Endodermal cell (in vitro differentiated cells): ENCODE measurements around the gene MVD. TPM values are rescaled to one million over a fixed set of nuclear protein-coding genes. Genes with fewer than 3 reads are reported as not detected.

Experiments
- DNase-seq: peaks from one replicate; pipeline ENCODE4 v3.0.0-alpha.2; 2017
- H3K27ac ChIP-seq: 2 replicates; pipeline ENCODE4 v1.5.1; 2013; ENCODE audit warnings: mild to moderate bottlenecking, low read depth, low read length, moderate library complexity
- H3K27me3 ChIP-seq: 2 replicates; pipeline ENCODE4 v1.6.1; 2013; ENCODE audit warnings: mild to moderate bottlenecking, low read length, moderate library complexity; ENCODE audit not compliant: insufficient read depth, control insufficient read depth, poor library complexity, severe bottlenecking
- H3K36me3 ChIP-seq: 2 replicates; pipeline ENCODE4 v1.7.0; 2013; ENCODE audit warnings: mild to moderate bottlenecking, low read length, moderate library complexity; ENCODE audit not compliant: control insufficient read depth, insufficient read depth
- H3K4me1 ChIP-seq: one replicate; pipeline ENCODE4 v1.7.0; 2013; ENCODE audit warnings: low read length; ENCODE audit not compliant: control insufficient read depth, insufficient read depth
- H3K4me3 ChIP-seq: 2 replicates; pipeline ENCODE4 v1.5.1; 2013; ENCODE audit warnings: mild to moderate bottlenecking, low read length, moderate library complexity
- H3K9ac ChIP-seq: 2 replicates; pipeline ENCODE4 v1.6.1; 2013; ENCODE audit warnings: mild to moderate bottlenecking, low read length, moderate library complexity; ENCODE audit not compliant: poor library complexity, severe bottlenecking; ENCODE audit errors: extremely low read depth
- H3K9me3 ChIP-seq: 2 replicates; pipeline ENCODE4 v1.6.1; 2013; ENCODE audit warnings: mild to moderate bottlenecking, low read length, moderate library complexity; ENCODE audit not compliant: control insufficient read depth
- H3K27ac Mint-ChIP-seq: 2 replicates; pipeline ENCODE4 v1.8.0; 2020; ENCODE audit warnings: mixed read lengths
- H3K27me3 Mint-ChIP-seq: 2 replicates; pipeline ENCODE4 v1.8.0; 2021; ENCODE audit warnings: mild to moderate bottlenecking, mixed read lengths; ENCODE audit not compliant: insufficient read depth
- H3K36me3 Mint-ChIP-seq: 2 replicates; pipeline ENCODE4 v1.8.0; 2020; ENCODE audit warnings: low read depth, mixed read lengths
- H3K4me1 Mint-ChIP-seq: 2 replicates; pipeline ENCODE4 v1.8.0; 2020; ENCODE audit warnings: mixed read lengths
- H3K4me3 Mint-ChIP-seq: 2 replicates; pipeline ENCODE4 v1.8.0; 2020; ENCODE audit warnings: mild to moderate bottlenecking, moderate library complexity, mixed read lengths
- H3K9me3 Mint-ChIP-seq: 2 replicates; pipeline ENCODE4 v1.8.0; 2020; ENCODE audit warnings: mild to moderate bottlenecking, mixed read lengths
- WGBS, 2 experiments: methylation state at CpG; one replicate each; pipeline versions ENCODE4 v1.1.5 to v1.1.7; 2013; ENCODE audit warnings: missing lambda C conversion rate in 2 of 2, mixed read lengths in 1 of 2; ENCODE audit not compliant: insufficient coverage in 1 of 2, insufficient read length in 1 of 2; 5-methylcytosine and 5-hydroxymethylcytosine counted together
- total RNA-seq, 2 donors: library from RNA; stranded (reverse); fragmentation: NEBNext Ultra II Directional in 1 of 2; extraction: Animal tissue kit (Norgen Biotek cat#: 25700) in 1 of 2; gene quantifications; 2 replicates in 1 of 2; 3 replicates in 1 of 2; pipeline ENCODE4 v1.2.1, GENCODE V29; 2021
- TF ChIP-seq, protein P1 (sequence below): fragments of 200-600 bp; sonication (generic); conservative IDR thresholded peaks from 2 replicates; pipeline ENCODE4 v1.5.0; 2021; ENCODE audit warnings: antibody characterized with exemption, mild to moderate bottlenecking

MVD gene
- total RNA-seq, 2 donors from 2014 or later = 79.8 to 81.4 TPM

- DNase-seq = no peak
- Mint-ChIP-seq H3K4me1 (no peaks in the 10 kb centered on the region), H3K36me3 (peaks cover 12% of the 10 kb centered on the region), H3K9me3 (no peaks in the 10 kb centered on the region), H3K4me3 (no peak overlapping the region), H3K27me3 (no peaks in the 10 kb centered on the region), H3K27ac (no peak overlapping the region)
- no peaks in the 10 kb centered on the region for H3K4me1 ChIP-seq
- TF ChIP-seq, protein P1, sequence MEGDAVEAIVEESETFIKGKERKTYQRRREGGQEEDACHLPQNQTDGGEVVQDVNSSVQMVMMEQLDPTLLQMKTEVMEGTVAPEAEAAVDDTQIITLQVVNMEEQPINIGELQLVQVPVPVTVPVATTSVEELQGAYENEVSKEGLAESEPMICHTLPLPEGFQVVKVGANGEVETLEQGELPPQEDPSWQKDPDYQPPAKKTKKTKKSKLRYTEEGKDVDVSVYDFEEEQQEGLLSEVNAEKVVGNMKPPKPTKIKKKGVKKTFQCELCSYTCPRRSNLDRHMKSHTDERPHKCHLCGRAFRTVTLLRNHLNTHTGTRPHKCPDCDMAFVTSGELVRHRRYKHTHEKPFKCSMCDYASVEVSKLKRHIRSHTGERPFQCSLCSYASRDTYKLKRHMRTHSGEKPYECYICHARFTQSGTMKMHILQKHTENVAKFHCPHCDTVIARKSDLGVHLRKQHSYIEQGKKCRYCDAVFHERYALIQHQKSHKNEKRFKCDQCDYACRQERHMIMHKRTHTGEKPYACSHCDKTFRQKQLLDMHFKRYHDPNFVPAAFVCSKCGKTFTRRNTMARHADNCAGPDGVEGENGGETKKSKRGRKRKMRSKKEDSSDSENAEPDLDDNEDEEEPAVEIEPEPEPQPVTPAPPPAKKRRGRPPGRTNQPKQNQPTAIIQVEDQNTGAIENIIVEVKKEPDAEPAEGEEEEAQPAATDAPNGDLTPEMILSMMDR = no peak
- WGBS, 2 experiments = 95% methylated on average over 16 to 19 of the region's 19 CpGs
- no peaks in the 10 kb centered on the region for H3K27me3 ChIP-seq
- H3K4me3 ChIP-seq = no peak overlapping the region
- H3K36me3 ChIP-seq = peaks cover 3% of the 10 kb centered on the region
- H3K9me3 ChIP-seq = no peaks in the 10 kb centered on the region
- no peak overlapping the region for H3K9ac ChIP-seq
- no peak overlapping the region for H3K27ac ChIP-seq
Observed at GRCh38 chr16:88673716-88674379, 11.0 kb upstream of the MVD start.

DNA sequence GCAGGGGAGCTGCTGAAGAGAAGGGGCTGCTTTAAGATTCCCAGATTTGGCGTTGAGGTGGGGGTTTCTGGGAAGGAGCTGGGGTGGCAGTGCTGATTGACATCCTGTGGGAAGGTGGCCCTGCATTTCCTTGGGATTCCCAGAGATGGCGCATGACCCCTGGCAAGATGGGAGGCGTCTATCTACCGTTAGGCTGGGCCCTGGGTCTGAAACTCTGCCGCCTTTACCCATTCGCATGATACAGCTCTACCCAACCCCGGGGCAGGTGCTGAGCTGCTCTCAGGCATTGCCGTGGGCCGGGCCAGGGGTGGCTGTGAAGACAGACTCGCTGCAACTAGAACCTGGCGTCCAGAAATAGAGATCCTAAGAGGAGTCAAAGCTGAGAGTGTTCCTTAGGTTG, 9.9 kb upstream of the MVD start:
- Mint-ChIP-seq H3K4me3 (no peak overlapping the region), H3K4me1 (no peaks in the 10 kb centered on the region), H3K36me3 (peaks cover 18% of the 10 kb centered on the region), H3K27ac (no peak overlapping the region), H3K9me3 (peaks cover 2% of the 10 kb centered on the region), H3K27me3 (no peaks in the 10 kb centered on the region)
- H3K9ac ChIP-seq = no peak overlapping the region
- H3K36me3 ChIP-seq = peaks cover 8% of the 10 kb centered on the region
- no peaks in the 10 kb centered on the region for H3K27me3 ChIP-seq
- H3K27ac ChIP-seq = no peak overlapping the region
- 34 to 39% methylated on average over 5 to 11 of the region's 11 CpGs for WGBS, 2 experiments
- H3K4me3 ChIP-seq = no peak overlapping the region
- no peaks in the 10 kb centered on the region for H3K9me3 ChIP-seq
- TF ChIP-seq, protein P1 = peak; percentile 77
- DNase-seq = peak; percentile 88
- H3K4me1 ChIP-seq = no peaks in the 10 kb centered on the region

DNA sequence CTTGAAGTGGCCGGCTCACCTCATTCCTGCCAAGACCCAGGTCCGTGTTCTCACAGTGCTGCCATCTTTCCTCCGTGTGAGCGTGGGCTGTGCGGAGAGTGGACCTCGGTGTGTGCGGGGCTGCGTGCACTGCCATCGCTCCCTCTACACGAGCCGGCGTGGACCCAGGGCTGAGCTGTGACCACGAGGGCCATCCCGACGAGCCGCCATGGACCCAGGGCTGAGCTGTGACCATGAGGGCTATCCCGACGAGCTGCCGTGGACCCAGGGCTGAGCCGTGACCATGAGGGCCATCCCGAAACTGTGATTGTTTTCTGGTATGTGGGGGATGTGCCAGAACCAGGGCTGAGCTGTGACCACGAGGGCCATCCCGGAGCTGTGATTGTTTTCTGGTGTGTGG, 8.9 kb upstream of the MVD start:
- H3K36me3 Mint-ChIP-seq = peaks cover 22% of the 10 kb centered on the region
- H3K9me3 Mint-ChIP-seq = peaks cover 2% of the 10 kb centered on the region
- DNase-seq = no peak
- no peaks in the 10 kb centered on the region for H3K27me3 Mint-ChIP-seq
- WGBS, 2 experiments = 93 to 98% methylated on average over 18 to 23 of the region's 23 CpGs
- no peaks in the 10 kb centered on the region for H3K9me3 ChIP-seq
- H3K4me1 ChIP-seq = no peaks in the 10 kb centered on the region
- no peak overlapping the region for H3K4me3 ChIP-seq
- no peak overlapping the region for H3K27ac ChIP-seq
- H3K36me3 ChIP-seq = peaks cover 8% of the 10 kb centered on the region
- no peaks in the 10 kb centered on the region for H3K27me3 ChIP-seq
- H3K27ac Mint-ChIP-seq = peak overlapping the region; percentile 30
- TF ChIP-seq, protein P1 = no peak
- H3K4me1 Mint-ChIP-seq = no peaks in the 10 kb centered on the region
- no peak overlapping the region for H3K9ac ChIP-seq
- H3K4me3 Mint-ChIP-seq = no peak overlapping the region
